ENCODE results near the gene AKR1B15.

Gene AKR1B15

GRCh38 chr7:134542195-134542771 is 6.6 kb upstream of the AKR1B15 start:
- Histone ChIP-seq H3K4me1 (ENCODE audit: control insufficient read depth, insufficient read depth, low read length, poor library complexity, severe bottlenecking) (no peaks in the 10 kb centered on the region), H3K9me3 (ENCODE audit: control insufficient read depth, low read length) (no peaks in the 10 kb centered on the region), H3K4me3 (ENCODE audit: insufficient read depth, low read depth, low read length, poor library complexity, severe bottlenecking) (no peak overlapping the region), H3K36me3 (ENCODE audit: control insufficient read depth, insufficient read depth, low read length) (no peaks in the 10 kb centered on the region), H3K27me3 (replicated peaks; ENCODE audit: control insufficient read depth, insufficient read depth, low read length, poor library complexity, severe bottlenecking) (peaks cover 6% of the 10 kb centered on the region), H3K27ac (ENCODE audit: insufficient read depth, low read length, poor library complexity, severe bottlenecking) (no peak overlapping the region)
- no peak for DNase-seq

- DNase-seq, result no peak
- Histone ChIP-seq H3K27ac (ENCODE audit: insufficient read depth, low read length, poor library complexity, severe bottlenecking) (no peak overlapping the region), H3K27me3 (replicated peaks; ENCODE audit: control insufficient read depth, insufficient read depth, low read length, poor library complexity, severe bottlenecking) (peaks cover 6% of the 10 kb centered on the region), H3K4me3 (ENCODE audit: insufficient read depth, low read depth, low read length, poor library complexity, severe bottlenecking) (no peak overlapping the region), H3K9me3 (ENCODE audit: control insufficient read depth, low read length) (no peaks in the 10 kb centered on the region), H3K36me3 (ENCODE audit: control insufficient read depth, insufficient read depth, low read length) (no peaks in the 10 kb centered on the region), H3K4me1 (ENCODE audit: control insufficient read depth, insufficient read depth, low read length, poor library complexity, severe bottlenecking) (no peaks in the 10 kb centered on the region)
Measured at GRCh38 chr7:134545380-134545779, 3.5 kb upstream of the AKR1B15 start.

- DNase-seq, result no peak
- Histone ChIP-seq H3K4me3 (ENCODE audit: insufficient read depth, low read depth, low read length, poor library complexity, severe bottlenecking) (no peak overlapping the region), H3K36me3 (ENCODE audit: control insufficient read depth, insufficient read depth, low read length) (no peaks in the 10 kb centered on the region), H3K9me3 (ENCODE audit: control insufficient read depth, low read length) (no peaks in the 10 kb centered on the region), H3K27me3 (replicated peaks; ENCODE audit: control insufficient read depth, insufficient read depth, low read length, poor library complexity, severe bottlenecking) (peaks cover 6% of the 10 kb centered on the region), H3K27ac (ENCODE audit: insufficient read depth, low read length, poor library complexity, severe bottlenecking) (no peak overlapping the region), H3K4me1 (ENCODE audit: control insufficient read depth, insufficient read depth, low read length, poor library complexity, severe bottlenecking) (no peaks in the 10 kb centered on the region)
Measured at GRCh38 chr7:134545918-134546317, 3.0 kb upstream of the AKR1B15 start.

- DNase-seq, result no peak
- Histone ChIP-seq H3K27me3 (replicated peaks; ENCODE audit: control insufficient read depth, insufficient read depth, low read length, poor library complexity, severe bottlenecking) (peaks cover 6% of the 10 kb centered on the region), H3K36me3 (ENCODE audit: control insufficient read depth, insufficient read depth, low read length) (no peaks in the 10 kb centered on the region), H3K27ac (ENCODE audit: insufficient read depth, low read length, poor library complexity, severe bottlenecking) (no peak overlapping the region), H3K4me1 (ENCODE audit: control insufficient read depth, insufficient read depth, low read length, poor library complexity, severe bottlenecking) (no peaks in the 10 kb centered on the region), H3K9me3 (ENCODE audit: control insufficient read depth, low read length) (no peaks in the 10 kb centered on the region), H3K4me3 (ENCODE audit: insufficient read depth, low read depth, low read length, poor library complexity, severe bottlenecking) (no peak overlapping the region)
Measured at GRCh38 chr7:134546955-134547354, 2.0 kb upstream of the AKR1B15 start.

GRCh38 chr7:134547397-134548054 is 1.4 kb upstream of the AKR1B15 start:
- H3K27ac ChIP-seq (ENCODE audit: insufficient read depth, low read length, poor library complexity, severe bottlenecking), result no peak overlapping the region
- no peaks in the 10 kb centered on the region for H3K9me3 ChIP-seq (ENCODE audit: control insufficient read depth, low read length)
- peak; percentile 22 to 46 (median 23) for DNase-seq
- H3K4me1 ChIP-seq (ENCODE audit: control insufficient read depth, insufficient read depth, low read length, poor library complexity, severe bottlenecking), result no peaks in the 10 kb centered on the region
- peaks cover 6% of the 10 kb centered on the region for H3K27me3 ChIP-seq (replicated peaks; ENCODE audit: control insufficient read depth, insufficient read depth, low read length, poor library complexity, severe bottlenecking)
- no peak overlapping the region for H3K4me3 ChIP-seq (ENCODE audit: insufficient read depth, low read depth, low read length, poor library complexity, severe bottlenecking)
- H3K36me3 ChIP-seq (ENCODE audit: control insufficient read depth, insufficient read depth, low read length), result no peaks in the 10 kb centered on the region

- H3K27ac ChIP-seq (ENCODE audit: insufficient read depth, low read length, poor library complexity, severe bottlenecking), result no peak overlapping the region
- H3K27me3 ChIP-seq (replicated peaks; ENCODE audit: control insufficient read depth, insufficient read depth, low read length, poor library complexity, severe bottlenecking), result peaks cover 6% of the 10 kb centered on the region
- H3K9me3 ChIP-seq (ENCODE audit: control insufficient read depth, low read length), result no peaks in the 10 kb centered on the region
- H3K36me3 ChIP-seq (ENCODE audit: control insufficient read depth, insufficient read depth, low read length), result no peaks in the 10 kb centered on the region
- H3K4me3 ChIP-seq (ENCODE audit: insufficient read depth, low read depth, low read length, poor library complexity, severe bottlenecking), result no peak overlapping the region
- DNase-seq, result no peak
- H3K4me1 ChIP-seq (ENCODE audit: control insufficient read depth, insufficient read depth, low read length, poor library complexity, severe bottlenecking), result no peaks in the 10 kb centered on the region
Measured at GRCh38 chr7:134549366-134549765, 456 bp downstream of the AKR1B15 start.

- Histone ChIP-seq H3K27me3 (replicated peaks; ENCODE audit: control insufficient read depth, insufficient read depth, low read length, poor library complexity, severe bottlenecking) (no peaks in the 10 kb centered on the region), H3K4me1 (ENCODE audit: control insufficient read depth, insufficient read depth, low read length, poor library complexity, severe bottlenecking) (no peaks in the 10 kb centered on the region), H3K36me3 (ENCODE audit: control insufficient read depth, insufficient read depth, low read length) (no peaks in the 10 kb centered on the region), H3K9me3 (ENCODE audit: control insufficient read depth, low read length) (no peaks in the 10 kb centered on the region), H3K27ac (ENCODE audit: insufficient read depth, low read length, poor library complexity, severe bottlenecking) (no peak overlapping the region), H3K4me3 (ENCODE audit: insufficient read depth, low read depth, low read length, poor library complexity, severe bottlenecking) (no peak overlapping the region)
- DNase-seq, result no peak
Measured at GRCh38 chr7:134552105-134552504, 3.2 kb downstream of the AKR1B15 start.

GRCh38 chr7:134553976-134554375 is 5.1 kb downstream of the AKR1B15 start:
- DNase-seq, result no peak
- Histone ChIP-seq H3K36me3 (ENCODE audit: control insufficient read depth, insufficient read depth, low read length) (no peaks in the 10 kb centered on the region), H3K27ac (ENCODE audit: insufficient read depth, low read length, poor library complexity, severe bottlenecking) (no peak overlapping the region), H3K27me3 (replicated peaks; ENCODE audit: control insufficient read depth, insufficient read depth, low read length, poor library complexity, severe bottlenecking) (no peaks in the 10 kb centered on the region), H3K4me3 (ENCODE audit: insufficient read depth, low read depth, low read length, poor library complexity, severe bottlenecking) (no peak overlapping the region), H3K9me3 (ENCODE audit: control insufficient read depth, low read length) (no peaks in the 10 kb centered on the region), H3K4me1 (ENCODE audit: control insufficient read depth, insufficient read depth, low read length, poor library complexity, severe bottlenecking) (no peaks in the 10 kb centered on the region)

GRCh38 chr7:134554417-134554966 is 5.6 kb downstream of the AKR1B15 start:
- no peak overlapping the region for H3K27ac ChIP-seq (ENCODE audit: insufficient read depth, low read length, poor library complexity, severe bottlenecking)

GRCh38 chr7:134557391-134557790 is 8.5 kb downstream of the AKR1B15 start:
- Histone ChIP-seq H3K4me1 (ENCODE audit: control insufficient read depth, insufficient read depth, low read length, poor library complexity, severe bottlenecking) (no peaks in the 10 kb centered on the region), H3K9me3 (ENCODE audit: control insufficient read depth, low read length) (no peaks in the 10 kb centered on the region), H3K4me3 (ENCODE audit: insufficient read depth, low read depth, low read length, poor library complexity, severe bottlenecking) (no peak overlapping the region), H3K36me3 (ENCODE audit: control insufficient read depth, insufficient read depth, low read length) (no peaks in the 10 kb centered on the region), H3K27me3 (replicated peaks; ENCODE audit: control insufficient read depth, insufficient read depth, low read length, poor library complexity, severe bottlenecking) (no peaks in the 10 kb centered on the region), H3K27ac (ENCODE audit: insufficient read depth, low read length, poor library complexity, severe bottlenecking) (no peak overlapping the region)
- DNase-seq, result no peak

More at GRCh38 chr7:134554417-134554966, 5.6 kb downstream of the AKR1B15 start:
- no peak for DNase-seq
- Histone ChIP-seq H3K4me1 (ENCODE audit: control insufficient read depth, insufficient read depth, low read length, poor library complexity, severe bottlenecking) (no peaks in the 10 kb centered on the region), H3K36me3 (ENCODE audit: control insufficient read depth, insufficient read depth, low read length) (no peaks in the 10 kb centered on the region), H3K9me3 (ENCODE audit: control insufficient read depth, low read length) (no peaks in the 10 kb centered on the region), H3K4me3 (ENCODE audit: insufficient read depth, low read depth, low read length, poor library complexity, severe bottlenecking) (no peak overlapping the region), H3K27me3 (replicated peaks; ENCODE audit: control insufficient read depth, insufficient read depth, low read length, poor library complexity, severe bottlenecking) (no peaks in the 10 kb centered on the region)
